ENCODE data around the gene PKNOX2.

PKNOX2 gene

GRCh38 chr11:125289419-125290098 is 125.0 kb downstream of the PKNOX2 start:
- DNase-seq: no peak

GRCh38 chr11:125290263-125290662 is 125.7 kb downstream of the PKNOX2 start:
- DNase-seq: no peak

GRCh38 chr11:125292100-125292499 is 127.5 kb downstream of the PKNOX2 start:
- no peak for DNase-seq

GRCh38 chr11:125293596-125293995 is 129.0 kb downstream of the PKNOX2 start:
- DNase-seq: no peak

GRCh38 chr11:125295931-125296330 is 131.4 kb downstream of the PKNOX2 start:
- DNase-seq: no peak

- DNase-seq: no peak
Measured at GRCh38 chr11:125297346-125297915, 132.9 kb downstream of the PKNOX2 start.

- no peak for DNase-seq
Measured at GRCh38 chr11:125299061-125299615, 134.6 kb downstream of the PKNOX2 start.

- DNase-seq: no peak
Measured at GRCh38 chr11:125299821-125300220, 135.3 kb downstream of the PKNOX2 start.

- no peak for DNase-seq
Measured at GRCh38 chr11:125300791-125301218, 136.3 kb downstream of the PKNOX2 start.

- DNase-seq: no peak
Measured at GRCh38 chr11:125301346-125301745, 136.8 kb downstream of the PKNOX2 start.

- DNase-seq: no peak
Measured at GRCh38 chr11:125303186-125303585, 138.6 kb downstream of the PKNOX2 start.

- no peak for DNase-seq
Measured at GRCh38 chr11:125303694-125304093, 139.1 kb downstream of the PKNOX2 start.

- DNase-seq: no peak
Measured at GRCh38 chr11:125304136-125304535, 139.6 kb downstream of the PKNOX2 start.

- no peak for DNase-seq
Measured at GRCh38 chr11:125304876-125305275, 140.3 kb downstream of the PKNOX2 start.

GRCh38 chr11:125305345-125305744 is 140.8 kb downstream of the PKNOX2 start:
- no peak for DNase-seq

- DNase-seq: no peak
Measured at GRCh38 chr11:125306476-125306875, 141.9 kb downstream of the PKNOX2 start.

GRCh38 chr11:125308246-125308645 is 143.7 kb downstream of the PKNOX2 start:
- DNase-seq: no peak

- DNase-seq: no peak
Measured at GRCh38 chr11:125312391-125312790, 147.8 kb downstream of the PKNOX2 start.

- DNase-seq: no peak
Measured at GRCh38 chr11:125312812-125313211, 148.3 kb downstream of the PKNOX2 start.

GRCh38 chr11:125313271-125314219 is 149.0 kb downstream of the PKNOX2 start:
- no peak for DNase-seq

GRCh38 chr11:125314276-125315078 is 149.9 kb downstream of the PKNOX2 start:
- DNase-seq: no peak

- DNase-seq: no peak
Measured at GRCh38 chr11:125315079-125315740, 150.7 kb downstream of the PKNOX2 start.

Measured in NCI-H446 (cell line).